B cell (primary cell): Measurements from ENCODE around the gene DLX3. TPM values are rescaled to one million over a fixed set of nuclear protein-coding genes. Genes with fewer than 3 reads are reported as not detected.

ENCODE experiments used
- ATAC-seq: fragments of 200-7000 bp; cut with Tn5 transposase; one replicate; pipeline ENCODE4 v1.10.0; 2021; ENCODE audit warnings: low read depth, mild to moderate bottlenecking, moderate number of reproducible peaks, moderate library complexity
- CTCF ChIA-PET: fragments of 350-600 bp; sonication (Branson Sonifier 250); formaldehyde crosslinking; loops from one replicate; lab custom pipeline; 2021; ENCODE audit warnings: antibody characterized with exemption, inconsistent platforms; lab: Charles Lee
- POLR2A ChIA-PET: fragments of 350-600 bp; sonication (Branson Sonifier 250); formaldehyde crosslinking; loops from one replicate; lab custom pipeline; 2021; ENCODE audit warnings: antibody characterized with exemption; lab: Charles Lee
- DNase-seq: peaks from one replicate; pipeline ENCODE4 v3.0.0; 2013
- H2AFZ ChIP-seq: 2 replicates; pipeline ENCODE4 v1.6.1; 2012; ENCODE audit warnings: mild to moderate bottlenecking, low read depth, low read length; ENCODE audit not compliant: insufficient read depth, poor library complexity, severe bottlenecking
- H3K27ac ChIP-seq, 2 donors: 1 replicate in 1 of 2; 2 replicates in 1 of 2; pipeline ENCODE4 v1.5.1; 2012 to 2013; ENCODE audit warnings: low read length in 2 of 2, mild to moderate bottlenecking in 2 of 2, moderate library complexity in 1 of 2
- H3K27me3 ChIP-seq, 4 experiments: fragments of 200-600 bp in 1 of 4; sonication (generic) in 1 of 4; replicated peaks in 1 of 4; 1 replicate in 2 of 4; 2 replicates in 2 of 4; pipeline versions ENCODE4 v1.6.1 to v1.7.0; 2013 to 2016; ENCODE audit warnings: low read length in 3 of 4, mild to moderate bottlenecking in 2 of 4, mixed read lengths in 1 of 4, moderate library complexity in 1 of 4; ENCODE audit not compliant: insufficient read depth in 4 of 4, control insufficient read depth in 3 of 4; ENCODE audit errors: control extremely low read depth in 1 of 4
- H3K36me3 ChIP-seq, 2 experiments: replicated peaks in 1 of 2; 1 replicate in 1 of 2; 2 replicates in 1 of 2; pipeline versions ENCODE4 v1.6.1 to v1.7.1; 2013; ENCODE audit warnings: low read length in 1 of 2; ENCODE audit not compliant: insufficient read depth in 2 of 2, control insufficient read depth in 1 of 2; ENCODE audit errors: control extremely low read depth in 1 of 2, extremely low read depth in 1 of 2
- H3K4me1 ChIP-seq, 2 donors: fragments of 200-600 bp in 1 of 2; sonication (generic) in 1 of 2; 1 replicate in 1 of 2; 2 replicates in 1 of 2; pipeline versions ENCODE4 v1.5.1 to v1.6.1; 2013 to 2017; ENCODE audit warnings: low read length in 2 of 2; ENCODE audit not compliant: control insufficient read depth in 2 of 2, insufficient read depth in 2 of 2
- H3K4me2 ChIP-seq: replicated peaks from 2 replicates; pipeline ENCODE3; 2012; ENCODE audit warnings: mild to moderate bottlenecking, low read depth, low read length; ENCODE audit not compliant: poor library complexity, severe bottlenecking
- H3K4me3 ChIP-seq, 5 experiments: fragments of 200-600 bp in 1 of 5; sonication (generic) in 1 of 5; 1 replicate in 3 of 5; 2 replicates in 2 of 5; pipeline versions ENCODE4 v1.5.1 to v1.7.0; 2011 to 2016; ENCODE audit warnings: low read length in 4 of 5, mild to moderate bottlenecking in 4 of 5, low read depth in 2 of 5, control low read depth in 1 of 5, moderate library complexity in 1 of 5; ENCODE audit not compliant: insufficient read depth in 1 of 5; ENCODE audit errors: control extremely low read depth in 1 of 5, extremely low read depth in 1 of 5
- H3K79me2 ChIP-seq: fragments of 200-600 bp; sonication (generic); one replicate; pipeline ENCODE4 v1.6.0; 2016; ENCODE audit warnings: low read length; ENCODE audit not compliant: control insufficient read depth, insufficient read depth
- H3K9ac ChIP-seq: fragments of 200-600 bp; sonication (generic); 2 replicates; pipeline ENCODE4 v1.6.1; 2017; ENCODE audit warnings: mild to moderate bottlenecking, low read length, moderate library complexity
- H3K9me3 ChIP-seq, 3 donors: one replicate each; pipeline versions ENCODE4 v1.6.1 to v1.7.1; 2013; ENCODE audit warnings: low read length in 2 of 3; ENCODE audit not compliant: control insufficient read depth in 2 of 3, insufficient read depth in 1 of 3; ENCODE audit errors: control extremely low read depth in 1 of 3
- H4K20me1 ChIP-seq: 2 replicates; pipeline ENCODE4 v1.6.0; 2012; ENCODE audit warnings: mild to moderate bottlenecking, low read length; ENCODE audit not compliant: insufficient read depth, control insufficient read depth, poor library complexity, severe bottlenecking
- H3K27ac Mint-ChIP-seq: one replicate; pipeline ENCODE4 v1.8.0; 2021; ENCODE audit warnings: mixed read lengths
- H3K27me3 Mint-ChIP-seq: one replicate; pipeline ENCODE4 v1.8.0; 2021; ENCODE audit warnings: mixed read lengths
- H3K4me1 Mint-ChIP-seq: one replicate; pipeline ENCODE4 v1.8.0; 2021; ENCODE audit warnings: mixed read lengths
- H3K4me3 Mint-ChIP-seq: one replicate; pipeline ENCODE4 v1.8.0; 2021; ENCODE audit warnings: mixed read lengths
- H3K9me3 Mint-ChIP-seq: one replicate; pipeline ENCODE4 v1.8.0; 2022; ENCODE audit warnings: mixed read lengths; ENCODE audit not compliant: insufficient read depth
- CTCF ChIP-seq: fragments of 200-600 bp; IDR thresholded peaks from one replicate; pipeline ENCODE4 v1.8.0; 2022; ENCODE audit warnings: antibody characterized with exemption, mild to moderate bottlenecking
- EZH2 ChIP-seq: IDR thresholded peaks from 2 replicates; pipeline ENCODE4 v1.6.1; 2012; ENCODE audit warnings: borderline replicate concordance, low read depth, mild to moderate bottlenecking, moderate library complexity, low read length; ENCODE audit not compliant: insufficient read depth, poor library complexity, severe bottlenecking
- whole genome bisulfite sequencing: methylation state at CpG from one replicate; pipeline ENCODE4 v1.1.5; 2013; ENCODE audit warnings: missing lambda C conversion rate; ENCODE audit not compliant: insufficient coverage; 5-methylcytosine and 5-hydroxymethylcytosine counted together
- intact Hi-C: fragments of 100-400 bp; cut with micrococcal nuclease; formaldehyde crosslinking; loops from one replicate; pipeline ENCODE4 v1.10.0; 2022
- polyA plus RNA-seq: library from polyadenylated mRNA; depleted of rRNA; stranded (reverse); fragments of >200 nt; gene quantifications from 2 replicates; pipeline ENCODE4 v1.2.3, GENCODE V29; 2012
- total RNA-seq, 2 donors: library from RNA; stranded (reverse); fragments of 120-200 nt in 1 of 2; gene quantifications; 1 replicate in 1 of 2; 2 replicates in 1 of 2; pipeline versions ENCODE4 v1.2.3 to v1.2.4, GENCODE V29; 2013 to 2022

The DLX3 gene
- total and polyA plus RNA-seq, 2 donors (not counting 1 experiment from before 2014, with no cell fraction given), result not detected

GRCh38 chr17:50015146-50015545, 20.1 kb upstream of the DLX3 start:
- Mint-ChIP-seq H3K4me3 (no peak overlapping the region), H3K4me1 (no peaks in the 10 kb centered on the region), H3K27ac (no peak overlapping the region), H3K9me3 (peaks cover 14% of the 10 kb centered on the region), H3K27me3 (peaks cover 45% of the 10 kb centered on the region)
- Histone ChIP-seq H4K20me1 (no peaks in the 10 kb centered on the region), H3K27ac (no peak overlapping the region), H2AFZ (no peak overlapping the region), H3K4me3 (no peak overlapping the region), H3K4me2 (no peak overlapping the region), H3K9me3 (peaks cover 4 to 23% (median 18%) of the 10 kb centered on the region in 3 donors), H3K79me2 (no peaks in the 10 kb centered on the region), H3K9ac (no peak overlapping the region), H3K4me1 (no peaks in the 10 kb centered on the region), H3K36me3 (no peaks in the 10 kb centered on the region), H3K27me3 (peaks cover 0 to 12% (median 8%) of the 10 kb centered on the region in 4 experiments)
- DNase-seq (no peak), ATAC-seq (no peak)
- 93% methylated on average over 2 of the region's 2 CpGs for WGBS
- no peak for TF ChIP-seq CTCF
- TF ChIP-seq EZH2, result no peak
- CTCF ChIA-PET, result interaction anchor here (1.0 to 2.4 kb wide), 5 partner anchors 13 to 79 kb away, joined by 3 to 8 read pairs (median 4); no protein-coding TSS in a partner anchor
- POLR2A ChIA-PET, result no interaction called here
- intact Hi-C loops, result no loop called here

- Histone ChIP-seq H3K27me3 (peaks cover 0 to 12% (median 8%) of the 10 kb centered on the region in 4 experiments), H3K27ac (no peak overlapping the region), H4K20me1 (no peaks in the 10 kb centered on the region), H3K9me3 (peaks cover 4 to 28% (median 19%) of the 10 kb centered on the region in 3 donors), H3K9ac (no peak overlapping the region), H3K36me3 (no peaks in the 10 kb centered on the region), H3K79me2 (no peaks in the 10 kb centered on the region), H3K4me3 (no peak overlapping the region), H3K4me1 (no peaks in the 10 kb centered on the region), H3K4me2 (no peak overlapping the region), H2AFZ (no peak overlapping the region)
- no peaks in the 10 kb centered on the region for H3K4me1 Mint-ChIP-seq
- CTCF ChIA-PET, result interaction anchor here (0.6 to 2.4 kb wide), 7 partner anchors 9 to 79 kb away, joined by 3 to 8 read pairs (median 3); no protein-coding TSS in a partner anchor
- peaks cover 45% of the 10 kb centered on the region for H3K27me3 Mint-ChIP-seq
- peaks cover 14% of the 10 kb centered on the region for H3K9me3 Mint-ChIP-seq
- no peak overlapping the region for H3K27ac Mint-ChIP-seq
- intact Hi-C loops, result no loop called here
- DNase-seq (no peak), ATAC-seq (no peak)
- WGBS, result 60% methylated on average over 1 of the region's 1 CpG
- no peak for TF ChIP-seq CTCF
- no peak for TF ChIP-seq EZH2
- no peak overlapping the region for H3K4me3 Mint-ChIP-seq
- POLR2A ChIA-PET, result no interaction called here
These were observed 19.6 kb upstream of the DLX3 start for GRCh38 chr17:50014471-50015088.
